Activated CD4-positive, CD25-positive, alpha-beta regulatory T cell treated with anti-CD3 and anti-CD28 coated beads, Interleukin-2, amount 50 U/mL, for 72 hours (primary cell): Measurements from ENCODE around the gene LRRC8B.
A peak's percentile ranks its signal among the peaks of the same experiment; 100 is the strongest.
"Not testable (repeated sequence)": the region's sequence is repeated elsewhere in the genome, so short reads cannot be mapped to it uniquely, and the experiment has no call there.

Experiments
- DNase-seq: peaks from one replicate; pipeline ENCODE4 v3.0.0; 2021

LRRC8B gene

GRCh38 chr1:89609781-89610456 is 85.3 kb downstream of the LRRC8B start:
- DNase-seq: no peak

- DNase-seq: peak; percentile 45
Observed at GRCh38 chr1:89610457-89611011, 85.9 kb downstream of the LRRC8B start.

GRCh38 chr1:89611721-89612120 is 87.1 kb downstream of the LRRC8B start:
- DNase-seq: no peak

- DNase-seq: no peak
Observed at GRCh38 chr1:89613928-89614327, 89.3 kb downstream of the LRRC8B start.

GRCh38 chr1:89615676-89616598 is 91.3 kb downstream of the LRRC8B start:
- no peak for DNase-seq

GRCh38 chr1:89616844-89617627 is 92.4 kb downstream of the LRRC8B start:
- DNase-seq: no peak

GRCh38 chr1:89620664-89621063 is 96.0 kb downstream of the LRRC8B start:
- no peak for DNase-seq

- no peak for DNase-seq
Observed at GRCh38 chr1:89622895-89623294, 98.3 kb downstream of the LRRC8B start.

- no peak for DNase-seq
Observed at GRCh38 chr1:89624314-89624713, 99.7 kb downstream of the LRRC8B start.

GRCh38 chr1:89624715-89625323 is 100.2 kb downstream of the LRRC8B start:
- no peak for DNase-seq

GRCh38 chr1:89627596-89627962 is 103.0 kb downstream of the LRRC8B start:
- no peak for DNase-seq

GRCh38 chr1:89629146-89629545 is 104.5 kb downstream of the LRRC8B start:
- no peak for DNase-seq

- not testable (repeated sequence) for DNase-seq
Observed at GRCh38 chr1:89629600-89629999, 105.0 kb downstream of the LRRC8B start.

- DNase-seq: no peak
Observed at GRCh38 chr1:89630048-89630447, 105.4 kb downstream of the LRRC8B start.

- no peak for DNase-seq
Observed at GRCh38 chr1:89631816-89632656, 107.4 kb downstream of the LRRC8B start.

- DNase-seq: peak; percentile 89
Observed at GRCh38 chr1:89632657-89633247, 108.1 kb downstream of the LRRC8B start, which contains the start of gene LRRC8C. TSS of gene LRRC8C (plus strand) at chr1:89633120. CDS start at chr1:89686474, 53,354 bp downstream.

- DNase-seq: peak; percentile 72
Observed at GRCh38 chr1:89633248-89633799, 108.7 kb downstream of the LRRC8B start.

GRCh38 chr1:89633800-89634625 is 109.4 kb downstream of the LRRC8B start:
- DNase-seq: no peak
